Astrocyte (in vitro differentiated cells and primary cell): ENCODE data around the gene NUMB.

Source experiments
- EZH2 ChIP-seq: IDR thresholded peaks from 2 replicates; pipeline ENCODE4 v1.6.1; 2012; ENCODE audit warnings: mild to moderate bottlenecking, low read length, inconsistent platforms; ENCODE audit not compliant: insufficient read depth
- TF ChIP-seq, protein P1 (sequence below): IDR thresholded peaks from 2 replicates; pipeline ENCODE4 v1.5.1; 2011; ENCODE audit warnings: low read depth, mild to moderate bottlenecking, inconsistent platforms, low read length, moderate library complexity; ENCODE audit not compliant: insufficient read depth

DNA sequence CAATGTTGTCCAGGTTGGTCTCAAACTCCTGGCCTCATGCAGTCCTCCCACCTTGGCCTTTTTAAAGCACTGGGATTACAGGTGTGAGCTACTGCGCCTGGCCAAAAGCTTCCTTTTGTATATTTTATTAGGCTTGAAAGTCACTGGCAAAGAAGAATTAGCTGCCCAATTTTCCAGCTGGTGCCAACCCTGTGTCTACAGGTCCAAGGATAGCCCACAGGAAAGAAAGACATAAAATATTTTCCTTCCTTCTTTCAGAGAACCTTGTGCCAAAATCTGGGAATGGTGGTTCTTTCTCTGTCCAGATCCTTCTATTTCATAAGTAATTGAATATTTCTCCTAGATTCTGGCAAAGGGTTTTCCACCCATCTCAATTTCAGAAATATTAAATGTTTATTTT lies 84.1 kb downstream of the NUMB start:
- TF ChIP-seq, protein P1, sequence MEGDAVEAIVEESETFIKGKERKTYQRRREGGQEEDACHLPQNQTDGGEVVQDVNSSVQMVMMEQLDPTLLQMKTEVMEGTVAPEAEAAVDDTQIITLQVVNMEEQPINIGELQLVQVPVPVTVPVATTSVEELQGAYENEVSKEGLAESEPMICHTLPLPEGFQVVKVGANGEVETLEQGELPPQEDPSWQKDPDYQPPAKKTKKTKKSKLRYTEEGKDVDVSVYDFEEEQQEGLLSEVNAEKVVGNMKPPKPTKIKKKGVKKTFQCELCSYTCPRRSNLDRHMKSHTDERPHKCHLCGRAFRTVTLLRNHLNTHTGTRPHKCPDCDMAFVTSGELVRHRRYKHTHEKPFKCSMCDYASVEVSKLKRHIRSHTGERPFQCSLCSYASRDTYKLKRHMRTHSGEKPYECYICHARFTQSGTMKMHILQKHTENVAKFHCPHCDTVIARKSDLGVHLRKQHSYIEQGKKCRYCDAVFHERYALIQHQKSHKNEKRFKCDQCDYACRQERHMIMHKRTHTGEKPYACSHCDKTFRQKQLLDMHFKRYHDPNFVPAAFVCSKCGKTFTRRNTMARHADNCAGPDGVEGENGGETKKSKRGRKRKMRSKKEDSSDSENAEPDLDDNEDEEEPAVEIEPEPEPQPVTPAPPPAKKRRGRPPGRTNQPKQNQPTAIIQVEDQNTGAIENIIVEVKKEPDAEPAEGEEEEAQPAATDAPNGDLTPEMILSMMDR: no peak
- no peak for TF ChIP-seq EZH2
